Measurements from ENCODE around the gene RCAN2. TPM values are rescaled to one million over a fixed set of nuclear protein-coding genes. Genes with fewer than 3 reads are reported as not detected.

RCAN2 gene
- total RNA-seq, 1 experiment from 2014 or later = not detected

- POLR2A ChIA-PET = no interaction called here
- no peak for TF ChIP-seq CTCF (IDR thresholded peaks at IDR 0.05; ENCODE audit: insufficient read depth in 1 of 2, low read depth in 1 of 2, low read length in 1 of 2, severe bottlenecking in 1 of 2, unreplicated experiment in 1 of 2)
- intact Hi-C loops (cut with micrococcal nuclease; ENCODE audit: unreplicated experiment) = no loop called here
- Mint-ChIP-seq H3K27me3 (ENCODE audit: insufficient read depth, unreplicated experiment) (peaks cover 10% of the 10 kb centered on the region), H3K36me3 (ENCODE audit: insufficient read depth, unreplicated experiment) (no peaks in the 10 kb centered on the region), H3K4me3 (ENCODE audit: unreplicated experiment) (no peak overlapping the region), H3K27ac (ENCODE audit: unreplicated experiment) (no peak overlapping the region), H3K9me3 (ENCODE audit: unreplicated experiment) (no peaks in the 10 kb centered on the region), H3K4me1 (ENCODE audit: low read depth, unreplicated experiment) (no peaks in the 10 kb centered on the region)
- Histone ChIP-seq H3K27me3 (replicated peaks; ENCODE audit: control insufficient read depth, insufficient read depth, low read length) (no peaks in the 10 kb centered on the region; the same call in 1 of the 2 replicates), H3K4me1 (no peaks in the 10 kb centered on the region), H3K36me3 (ENCODE audit: control insufficient read depth, insufficient read depth, low read length) (no peaks in the 10 kb centered on the region), H3K9me3 (no peaks in the 10 kb centered on the region), H3K4me3 (ENCODE audit: low read depth, low read length) (no peak overlapping the region)
- no peak for DNase-seq
- CTCF ChIA-PET = no interaction called here
- BruUV-seq (replicated peaks) = no TSS peak
Observed at GRCh38 chr6:46476301-46476700, 14.9 kb downstream of the RCAN2 start.

GRCh38 chr6:46473881-46474280 is 17.4 kb downstream of the RCAN2 start:
- no peak for TF ChIP-seq CTCF (IDR thresholded peaks at IDR 0.05; ENCODE audit: insufficient read depth in 1 of 2, low read depth in 1 of 2, low read length in 1 of 2, severe bottlenecking in 1 of 2, unreplicated experiment in 1 of 2)
- H3K36me3 Mint-ChIP-seq (ENCODE audit: insufficient read depth, unreplicated experiment) = no peaks in the 10 kb centered on the region
- Histone ChIP-seq H3K27me3 (replicated peaks; ENCODE audit: control insufficient read depth, insufficient read depth, low read length) (no peaks in the 10 kb centered on the region; the same call in 1 of the 2 replicates), H3K9me3 (no peaks in the 10 kb centered on the region), H3K4me1 (no peaks in the 10 kb centered on the region), H3K36me3 (ENCODE audit: control insufficient read depth, insufficient read depth, low read length) (no peaks in the 10 kb centered on the region), H3K4me3 (ENCODE audit: low read depth, low read length) (no peak overlapping the region)
- BruUV-seq (replicated peaks) = no TSS peak
- no peak overlapping the region for H3K4me3 Mint-ChIP-seq (ENCODE audit: unreplicated experiment)
- DNase-seq = no peak
- ChIA-PET CTCF (no interaction called here), POLR2A (no interaction called here)
- H3K4me1 Mint-ChIP-seq (ENCODE audit: low read depth, unreplicated experiment) = no peaks in the 10 kb centered on the region
- no peaks in the 10 kb centered on the region for H3K9me3 Mint-ChIP-seq (ENCODE audit: unreplicated experiment)
- intact Hi-C loops (cut with micrococcal nuclease; ENCODE audit: unreplicated experiment) = no loop called here
- no peak overlapping the region for H3K27ac Mint-ChIP-seq (ENCODE audit: unreplicated experiment)
- H3K27me3 Mint-ChIP-seq (ENCODE audit: insufficient read depth, unreplicated experiment) = peaks cover 10% of the 10 kb centered on the region

- Mint-ChIP-seq H3K4me3 (ENCODE audit: unreplicated experiment) (no peak overlapping the region), H3K4me1 (ENCODE audit: low read depth, unreplicated experiment) (no peaks in the 10 kb centered on the region), H3K27ac (ENCODE audit: unreplicated experiment) (no peak overlapping the region), H3K9me3 (ENCODE audit: unreplicated experiment) (no peaks in the 10 kb centered on the region), H3K36me3 (ENCODE audit: insufficient read depth, unreplicated experiment) (no peaks in the 10 kb centered on the region), H3K27me3 (ENCODE audit: insufficient read depth, unreplicated experiment) (peaks cover 15% of the 10 kb centered on the region)
- DNase-seq = no peak
- Histone ChIP-seq H3K4me3 (ENCODE audit: low read depth, low read length) (no peak overlapping the region), H3K36me3 (ENCODE audit: control insufficient read depth, insufficient read depth, low read length) (no peaks in the 10 kb centered on the region), H3K9me3 (no peaks in the 10 kb centered on the region), H3K27me3 (replicated peaks; ENCODE audit: control insufficient read depth, insufficient read depth, low read length) (no peaks in the 10 kb centered on the region; the same call in 1 of the 2 replicates), H3K4me1 (no peaks in the 10 kb centered on the region)
- intact Hi-C loops (cut with micrococcal nuclease; ENCODE audit: unreplicated experiment) = no loop called here
- BruUV-seq (replicated peaks) = no TSS peak
- no peak for TF ChIP-seq CTCF (IDR thresholded peaks at IDR 0.05; ENCODE audit: insufficient read depth in 1 of 2, low read depth in 1 of 2, low read length in 1 of 2, severe bottlenecking in 1 of 2, unreplicated experiment in 1 of 2)
- ChIA-PET CTCF (no interaction called here), POLR2A (no interaction called here)
Observed at GRCh38 chr6:46472243-46472642, 19.0 kb downstream of the RCAN2 start.

Data from Caco-2 (cell line).